Panc1 (cell line): ENCODE results near the gene TSPAN3. TPM values are rescaled to one million over a fixed set of nuclear protein-coding genes. Genes with fewer than 3 reads are reported as not detected.

Experiments used
- ATAC-seq: fragments of 200-7000 bp; cut with Tn5 transposase; 2 replicates; pipeline ENCODE4 v1.9.1; 2020; ENCODE audit warnings: mild to moderate bottlenecking, moderate library complexity
- BruUV-seq: library from RNA; stranded (reverse); fragments of 400-500 nt; replicated peaks from 2 replicates; lab custom pipeline; 2021; lab: Mats Ljungman, UMichigan
- CTCF ChIA-PET: fragments of 300-600 bp; sonication (Branson Sonifier 250); formaldehyde crosslinking; loops from one replicate; lab custom pipeline; 2022; ENCODE audit warnings: antibody characterized with exemption; lab: Charles Lee
- POLR2A ChIA-PET: fragments of 300-600 bp; sonication (Branson Sonifier 250); formaldehyde crosslinking; loops from one replicate; lab custom pipeline; 2022; ENCODE audit warnings: antibody characterized with exemption; lab: Charles Lee
- DNase-seq: peaks from one replicate; pipeline ENCODE4 v3.0.0-alpha.2; 2010; ENCODE audit warnings: low read depth, low spot score
- H3K27ac ChIP-seq: 2 replicates; pipeline ENCODE4 v1.5.1; 2011; ENCODE audit warnings: mild to moderate bottlenecking, low read length, inconsistent platforms
- H3K27me3 ChIP-seq: fragments of 200-500 bp; sonication (Bioruptor generic); 2 replicates; pipeline ENCODE4 v1.6.0; 2014; ENCODE audit warnings: low read length, inconsistent platforms; ENCODE audit not compliant: control insufficient read depth, insufficient read depth
- H3K36me3 ChIP-seq: fragments of 200-500 bp; sonication (Bioruptor generic); 2 replicates; pipeline ENCODE4 v1.5.1; 2014; ENCODE audit warnings: inconsistent platforms, mild to moderate bottlenecking, low read length, moderate library complexity; ENCODE audit not compliant: control insufficient read depth, insufficient read depth
- H3K4me1 ChIP-seq: 2 replicates; pipeline ENCODE4 v1.5.1; 2011; ENCODE audit warnings: inconsistent platforms, mild to moderate bottlenecking, low read length, moderate library complexity; ENCODE audit not compliant: control insufficient read depth, insufficient read depth
- H3K4me3 ChIP-seq, 2 experiments: 2 replicates each; pipeline ENCODE4 v1.5.1; 2011 to 2012; ENCODE audit warnings: low read depth in 2 of 2, low read length in 2 of 2, mild to moderate bottlenecking in 2 of 2, inconsistent platforms in 1 of 2, moderate library complexity in 1 of 2
- H3K9me3 ChIP-seq: fragments of 200-500 bp; sonication (Bioruptor generic); 2 replicates; pipeline ENCODE4 v1.5.1; 2014; ENCODE audit warnings: low read depth, mild to moderate bottlenecking, inconsistent platforms, low read length, moderate library complexity; ENCODE audit not compliant: control insufficient read depth, insufficient read depth
- CTCF ChIP-seq: fragments of 450-650 bp; IDR thresholded peaks from 2 replicates; pipeline ENCODE4 v1.5.1; 2017; ENCODE audit warnings: mild to moderate bottlenecking
- POLR2AphosphoS5 ChIP-seq: IDR thresholded peaks from 2 replicates; pipeline ENCODE4 v1.6.1; 2012; ENCODE audit warnings: mild to moderate bottlenecking, low read depth, low read length, moderate library complexity
- SIN3A ChIP-seq: IDR thresholded peaks from 2 replicates; pipeline ENCODE4 v1.6.1; 2012; ENCODE audit warnings: low read depth, mild to moderate bottlenecking, low read length, moderate library complexity, borderline replicate concordance; ENCODE audit not compliant: insufficient read depth
- TCF7L2 ChIP-seq: IDR thresholded peaks from 2 replicates; pipeline ENCODE4 v1.6.1; 2011; ENCODE audit warnings: mild to moderate bottlenecking, low read depth, low read length, inconsistent platforms
- in situ Hi-C: cut with HindIII; loops from 2 replicates; pipeline ENCODE4 v1.10.0; 2016; ENCODE audit warnings: low sequenced_read_pairs, low pct_unique_long_range_greater_than_20kb
- intact Hi-C: fragments of 100-400 bp; cut with micrococcal nuclease; formaldehyde crosslinking; loops from one replicate; pipeline ENCODE4 v1.10.0; 2022; ENCODE audit not compliant: unreplicated experiment
- total RNA-seq: library from RNA; stranded (reverse); gene quantifications from one replicate; pipeline ENCODE4 v1.2.1, GENCODE V29; 2021; ENCODE audit not compliant: unreplicated experiment
- TF ChIP-seq, protein P1 (sequence below), 2 experiments: IDR thresholded peaks; 2 replicates each; pipeline ENCODE4 v1.6.1; 2011 to 2012; ENCODE audit warnings: low read depth in 2 of 2, control low read depth in 1 of 2, low read length in 1 of 2, mild to moderate bottlenecking in 1 of 2, moderate library complexity in 1 of 2; ENCODE audit not compliant: insufficient read depth in 1 of 2

Gene TSPAN3
- total RNA-seq, 1 experiment from 2014 or later = 130 TPM

GRCh38 chr15:77068633-77069032 is 2.3 kb downstream of the TSPAN3 start:
- no peak overlapping the region for H3K4me3 ChIP-seq
- DNase-seq = no peak
- H3K27ac ChIP-seq = no peak overlapping the region
- H3K4me1 ChIP-seq = peaks cover 34% of the 10 kb centered on the region
- TSS peak; percentile 57 for BruUV-seq
- no peak for ATAC-seq
- no peaks in the 10 kb centered on the region for H3K27me3 ChIP-seq
- in situ Hi-C loops = no loop called here
- CTCF ChIA-PET = no interaction called here
- no peak for TF ChIP-seq SIN3A
- no peak for TF ChIP-seq POLR2AphosphoS5
- TF ChIP-seq CTCF = no peak
- H3K9me3 ChIP-seq = no peaks in the 10 kb centered on the region
- H3K36me3 ChIP-seq = peaks cover 2% of the 10 kb centered on the region; the same call in 1 of the 2 replicates
- intact Hi-C loops = no loop called here
- POLR2A ChIA-PET = no interaction called here

DNA sequence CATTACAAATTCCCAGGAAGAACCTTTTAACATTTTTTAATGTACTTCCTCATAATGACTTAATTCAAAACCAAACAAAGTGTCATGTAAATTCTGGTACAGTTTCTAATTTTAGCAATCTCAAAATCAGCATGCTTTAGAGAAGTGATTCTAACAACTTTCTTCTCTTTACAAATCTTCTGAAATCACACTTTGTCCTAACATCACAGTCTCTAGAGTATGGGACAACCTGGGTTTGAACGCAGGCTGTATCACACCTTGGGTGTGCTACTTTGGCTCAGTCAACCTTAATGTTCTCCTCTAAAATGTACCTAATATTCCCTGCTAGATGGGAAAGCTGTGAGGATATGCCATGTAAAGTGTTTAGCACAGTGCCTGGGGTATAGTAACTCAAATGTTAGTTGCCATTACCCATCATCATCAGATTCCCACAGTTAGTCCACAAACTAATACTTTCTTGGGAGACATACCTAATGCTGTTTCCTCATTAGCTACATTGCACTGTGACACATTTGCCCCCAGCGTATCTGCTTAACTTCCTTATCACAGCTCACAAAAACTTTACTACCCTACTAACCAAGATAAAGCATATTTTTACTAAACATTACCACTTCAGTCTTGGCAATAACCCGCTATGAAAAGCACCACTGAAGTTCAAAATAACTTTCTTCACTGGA is 3.1 kb downstream of the TSPAN3 start:
- BruUV-seq = no TSS peak
- H3K9me3 ChIP-seq = no peaks in the 10 kb centered on the region
- intact Hi-C loops = no loop called here
- no peaks in the 10 kb centered on the region for H3K27me3 ChIP-seq
- H3K36me3 ChIP-seq = peaks cover 2% of the 10 kb centered on the region; the same call in 1 of the 2 replicates
- ChIA-PET CTCF (interaction anchor here (0.6 kb wide), 1 partner anchor 11 kb away, joined by 5 read pairs; no protein-coding TSS in a partner anchor), POLR2A (no interaction called here)
- DNase-seq (no peak), ATAC-seq (no peak)
- in situ Hi-C loops = no loop called here
- H3K27ac ChIP-seq = 0 out of 2 replicates have a peak overlapping the region, but pooled peaks have one; percentile 5
- H3K4me1 ChIP-seq = peaks cover 34% of the 10 kb centered on the region
- TF ChIP-seq, protein P1, sequence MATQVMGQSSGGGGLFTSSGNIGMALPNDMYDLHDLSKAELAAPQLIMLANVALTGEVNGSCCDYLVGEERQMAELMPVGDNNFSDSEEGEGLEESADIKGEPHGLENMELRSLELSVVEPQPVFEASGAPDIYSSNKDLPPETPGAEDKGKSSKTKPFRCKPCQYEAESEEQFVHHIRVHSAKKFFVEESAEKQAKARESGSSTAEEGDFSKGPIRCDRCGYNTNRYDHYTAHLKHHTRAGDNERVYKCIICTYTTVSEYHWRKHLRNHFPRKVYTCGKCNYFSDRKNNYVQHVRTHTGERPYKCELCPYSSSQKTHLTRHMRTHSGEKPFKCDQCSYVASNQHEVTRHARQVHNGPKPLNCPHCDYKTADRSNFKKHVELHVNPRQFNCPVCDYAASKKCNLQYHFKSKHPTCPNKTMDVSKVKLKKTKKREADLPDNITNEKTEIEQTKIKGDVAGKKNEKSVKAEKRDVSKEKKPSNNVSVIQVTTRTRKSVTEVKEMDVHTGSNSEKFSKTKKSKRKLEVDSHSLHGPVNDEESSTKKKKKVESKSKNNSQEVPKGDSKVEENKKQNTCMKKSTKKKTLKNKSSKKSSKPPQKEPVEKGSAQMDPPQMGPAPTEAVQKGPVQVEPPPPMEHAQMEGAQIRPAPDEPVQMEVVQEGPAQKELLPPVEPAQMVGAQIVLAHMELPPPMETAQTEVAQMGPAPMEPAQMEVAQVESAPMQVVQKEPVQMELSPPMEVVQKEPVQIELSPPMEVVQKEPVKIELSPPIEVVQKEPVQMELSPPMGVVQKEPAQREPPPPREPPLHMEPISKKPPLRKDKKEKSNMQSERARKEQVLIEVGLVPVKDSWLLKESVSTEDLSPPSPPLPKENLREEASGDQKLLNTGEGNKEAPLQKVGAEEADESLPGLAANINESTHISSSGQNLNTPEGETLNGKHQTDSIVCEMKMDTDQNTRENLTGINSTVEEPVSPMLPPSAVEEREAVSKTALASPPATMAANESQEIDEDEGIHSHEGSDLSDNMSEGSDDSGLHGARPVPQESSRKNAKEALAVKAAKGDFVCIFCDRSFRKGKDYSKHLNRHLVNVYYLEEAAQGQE (IDR thresholded peaks at IDR 0.05; ENCODE audit: insufficient read depth in 1 of 2, low read depth in 2 of 2, low read length in 1 of 2) = no peak
- TF ChIP-seq TCF7L2 (0 out of 2 replicates have a peak, but pooled peaks have one; percentile 23), SIN3A (no peak)
- no peak overlapping the region for H3K4me3 ChIP-seq
